Myocyte (in vitro differentiated cells): Measurements from ENCODE around the gene DYNC1LI2. TPM values are rescaled to one million over a fixed set of nuclear protein-coding genes. Genes with fewer than 3 reads are reported as not detected.

Experiments
- total RNA-seq: library from RNA; depleted of rRNA; stranded (reverse); fragments of >200 nt; gene quantifications from 2 replicates; pipeline ENCODE4 v1.2.3, GENCODE V29; 2014

The DYNC1LI2 gene
- total RNA-seq, 1 donor from 2014 or later, result 108 TPM

Other genes starting within 250 kb of the DYNC1LI2 start
- gene TK2, start 201.5 kb downstream of the DYNC1LI2 start, total RNA-seq, result 18.9 and 21.2 TPM in 2 replicates
- 25.4 and 29.8 TPM in 2 replicates for gene CKLF, start 199.0 kb downstream of the DYNC1LI2 start, total RNA-seq
- 0.52 and 1.4 TPM in 2 replicates for gene CMTM1, start 185.2 kb downstream of the DYNC1LI2 start, total RNA-seq
- gene CMTM2, start 172.1 kb downstream of the DYNC1LI2 start, total RNA-seq, result not detected in 2 replicates
- gene CMTM3, start 146.9 kb downstream of the DYNC1LI2 start, total RNA-seq, result 19.0 and 21.2 TPM in 2 replicates
- gene CMTM4, start 54.9 kb downstream of the DYNC1LI2 start, total RNA-seq, result 10.7 and 10.9 TPM in 2 replicates
- gene TERB1, start 50.0 kb upstream of the DYNC1LI2 start, total RNA-seq, result not detected in 2 replicates
- 57.6 and 65.4 TPM in 2 replicates for gene NAE1, start 79.4 kb upstream of the DYNC1LI2 start, total RNA-seq
- 3.4 and 4.2 TPM in 2 replicates for gene CA7, start 92.8 kb upstream of the DYNC1LI2 start, total RNA-seq
- gene PDP2, start 128.9 kb upstream of the DYNC1LI2 start, total RNA-seq, result 3.5 and 4.6 TPM in 2 replicates
- 1.1 TPM in 1 of 2 replicates, not detected in the other for gene CDH16, start 167.3 kb upstream of the DYNC1LI2 start, total RNA-seq
- 26.3 and 60.5 TPM in 2 replicates for gene RRAD, start 173.9 kb upstream of the DYNC1LI2 start, total RNA-seq
- 168 and 235 TPM in 2 replicates for gene CIAO2B, start 182.8 kb upstream of the DYNC1LI2 start, total RNA-seq
- gene CES2, start 183.9 kb upstream of the DYNC1LI2 start, total RNA-seq, result 70.7 and 81.0 TPM in 2 replicates
- 1.7 and 1.9 TPM in 2 replicates for gene CES3, start 209.7 kb upstream of the DYNC1LI2 start, total RNA-seq
- gene CES4A, start 237.0 kb upstream of the DYNC1LI2 start, total RNA-seq, result 0.10 and 0.19 TPM in 2 replicates